ENCODE results near the gene SRA1.

The SRA1 gene

DNA sequence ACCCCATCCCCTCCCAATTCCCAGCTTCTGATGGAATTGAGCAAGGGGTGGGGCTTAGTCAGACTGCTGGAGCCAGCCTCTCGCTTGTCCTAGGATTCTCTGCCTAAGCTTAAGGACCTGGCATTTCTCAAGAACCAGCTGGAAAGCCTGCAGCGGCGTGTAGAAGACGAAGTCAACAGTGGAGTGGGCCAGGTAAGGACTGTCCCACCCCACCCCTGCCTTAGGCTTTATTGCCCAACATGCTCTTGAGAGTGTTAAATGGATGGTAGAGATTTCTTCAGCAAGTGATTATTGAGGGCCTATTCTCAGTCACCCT, 8.5 kb upstream of the SRA1 start:
- no peaks in the 10 kb centered on the region for H3K9me3 ChIP-seq (ENCODE audit: insufficient read depth, low read length)
- TF ChIP-seq EZH2phosphoT487 (IDR thresholded peaks at IDR 0.05; ENCODE audit: low read depth), result no peak
- TF ChIP-seq, protein P1, sequence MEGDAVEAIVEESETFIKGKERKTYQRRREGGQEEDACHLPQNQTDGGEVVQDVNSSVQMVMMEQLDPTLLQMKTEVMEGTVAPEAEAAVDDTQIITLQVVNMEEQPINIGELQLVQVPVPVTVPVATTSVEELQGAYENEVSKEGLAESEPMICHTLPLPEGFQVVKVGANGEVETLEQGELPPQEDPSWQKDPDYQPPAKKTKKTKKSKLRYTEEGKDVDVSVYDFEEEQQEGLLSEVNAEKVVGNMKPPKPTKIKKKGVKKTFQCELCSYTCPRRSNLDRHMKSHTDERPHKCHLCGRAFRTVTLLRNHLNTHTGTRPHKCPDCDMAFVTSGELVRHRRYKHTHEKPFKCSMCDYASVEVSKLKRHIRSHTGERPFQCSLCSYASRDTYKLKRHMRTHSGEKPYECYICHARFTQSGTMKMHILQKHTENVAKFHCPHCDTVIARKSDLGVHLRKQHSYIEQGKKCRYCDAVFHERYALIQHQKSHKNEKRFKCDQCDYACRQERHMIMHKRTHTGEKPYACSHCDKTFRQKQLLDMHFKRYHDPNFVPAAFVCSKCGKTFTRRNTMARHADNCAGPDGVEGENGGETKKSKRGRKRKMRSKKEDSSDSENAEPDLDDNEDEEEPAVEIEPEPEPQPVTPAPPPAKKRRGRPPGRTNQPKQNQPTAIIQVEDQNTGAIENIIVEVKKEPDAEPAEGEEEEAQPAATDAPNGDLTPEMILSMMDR (IDR thresholded peaks at IDR 0.05; ENCODE audit: low read depth, low read length), result no peak
- H4K20me1 ChIP-seq (ENCODE audit: insufficient read depth, low read length), result no peaks in the 10 kb centered on the region
- no peaks in the 10 kb centered on the region for H3K27me3 ChIP-seq (ENCODE audit: low read depth, low read length)
- H3K27ac ChIP-seq (ENCODE audit: low read length), result no peak overlapping the region
- H3K36me3 ChIP-seq (replicated peaks; ENCODE audit: low read depth, low read length), result no peaks in the 10 kb centered on the region
- peak overlapping the region; percentile 99 for H3K4me2 ChIP-seq (ENCODE audit: low read length)
- peak overlapping the region; percentile 100 for H3K4me3 ChIP-seq (ENCODE audit: low read length)
- H3K79me2 ChIP-seq (ENCODE audit: low read length), result peaks cover 26% of the 10 kb centered on the region
- no peak overlapping the region for H2AFZ ChIP-seq (ENCODE audit: low read depth, low read length)
- H3K4me1 ChIP-seq (ENCODE audit: low read length), result peaks cover 33% of the 10 kb centered on the region
- H3K9ac ChIP-seq (ENCODE audit: low read length), result peak overlapping the region; percentile 96; the same call in 1 of the 2 replicates

DNA sequence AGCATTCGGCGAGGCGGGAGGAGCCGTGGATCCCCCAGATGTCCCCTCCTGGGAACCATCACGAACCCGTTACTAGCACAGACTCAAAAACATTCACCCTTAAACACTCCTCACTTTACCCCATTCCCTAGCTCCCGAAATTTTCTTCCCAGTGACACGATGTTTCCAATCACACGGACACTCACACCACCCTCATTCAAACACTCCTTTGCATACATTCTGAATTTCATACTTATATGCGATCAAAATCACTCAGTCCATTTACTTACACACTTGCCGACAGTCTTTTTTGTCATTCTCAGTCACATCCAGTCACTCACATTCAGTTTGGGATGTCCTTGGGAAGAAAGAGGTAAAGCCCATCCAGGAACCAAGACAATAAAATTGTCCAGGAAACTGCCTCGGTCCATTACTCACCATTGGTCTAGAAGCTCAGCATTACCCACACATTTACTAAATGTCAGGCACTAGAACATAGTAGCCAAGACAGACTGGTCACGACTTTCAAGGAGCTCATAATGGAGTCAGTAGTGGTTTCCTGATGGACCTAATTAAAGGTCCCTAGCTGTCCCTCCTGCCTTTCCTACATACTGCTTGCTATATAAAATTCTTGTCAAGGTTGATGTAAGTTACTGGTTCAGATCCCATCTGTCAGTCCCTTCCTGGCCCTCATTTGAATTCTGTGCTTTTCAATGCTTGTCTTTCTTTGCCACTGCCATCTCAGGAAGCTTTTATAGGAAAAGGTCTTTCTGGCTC, 7.9 kb upstream of the SRA1 start:
- no peaks in the 10 kb centered on the region for H3K27me3 ChIP-seq (ENCODE audit: low read depth, low read length)
- H2AFZ ChIP-seq (ENCODE audit: low read depth, low read length), result peak overlapping the region; percentile 82; the same call in 1 of the 2 replicates
- peaks cover 26% of the 10 kb centered on the region for H3K79me2 ChIP-seq (ENCODE audit: low read length)
- H3K9ac ChIP-seq (ENCODE audit: low read length), result peak overlapping the region; percentile 96
- TF ChIP-seq, protein P1 (IDR thresholded peaks at IDR 0.05; ENCODE audit: low read depth, low read length), result no peak
- TF ChIP-seq EZH2phosphoT487 (IDR thresholded peaks at IDR 0.05; ENCODE audit: low read depth), result no peak
- no peaks in the 10 kb centered on the region for H4K20me1 ChIP-seq (ENCODE audit: insufficient read depth, low read length)
- peaks cover 33% of the 10 kb centered on the region for H3K4me1 ChIP-seq (ENCODE audit: low read length)
- peak overlapping the region; percentile 100 for H3K4me3 ChIP-seq (ENCODE audit: low read length)
- H3K27ac ChIP-seq (ENCODE audit: low read length), result peak overlapping the region; percentile 47
- no peaks in the 10 kb centered on the region for H3K36me3 ChIP-seq (replicated peaks; ENCODE audit: low read depth, low read length)
- H3K9me3 ChIP-seq (ENCODE audit: insufficient read depth, low read length), result no peaks in the 10 kb centered on the region
- H3K4me2 ChIP-seq (ENCODE audit: low read length), result peak overlapping the region; percentile 99

DNA sequence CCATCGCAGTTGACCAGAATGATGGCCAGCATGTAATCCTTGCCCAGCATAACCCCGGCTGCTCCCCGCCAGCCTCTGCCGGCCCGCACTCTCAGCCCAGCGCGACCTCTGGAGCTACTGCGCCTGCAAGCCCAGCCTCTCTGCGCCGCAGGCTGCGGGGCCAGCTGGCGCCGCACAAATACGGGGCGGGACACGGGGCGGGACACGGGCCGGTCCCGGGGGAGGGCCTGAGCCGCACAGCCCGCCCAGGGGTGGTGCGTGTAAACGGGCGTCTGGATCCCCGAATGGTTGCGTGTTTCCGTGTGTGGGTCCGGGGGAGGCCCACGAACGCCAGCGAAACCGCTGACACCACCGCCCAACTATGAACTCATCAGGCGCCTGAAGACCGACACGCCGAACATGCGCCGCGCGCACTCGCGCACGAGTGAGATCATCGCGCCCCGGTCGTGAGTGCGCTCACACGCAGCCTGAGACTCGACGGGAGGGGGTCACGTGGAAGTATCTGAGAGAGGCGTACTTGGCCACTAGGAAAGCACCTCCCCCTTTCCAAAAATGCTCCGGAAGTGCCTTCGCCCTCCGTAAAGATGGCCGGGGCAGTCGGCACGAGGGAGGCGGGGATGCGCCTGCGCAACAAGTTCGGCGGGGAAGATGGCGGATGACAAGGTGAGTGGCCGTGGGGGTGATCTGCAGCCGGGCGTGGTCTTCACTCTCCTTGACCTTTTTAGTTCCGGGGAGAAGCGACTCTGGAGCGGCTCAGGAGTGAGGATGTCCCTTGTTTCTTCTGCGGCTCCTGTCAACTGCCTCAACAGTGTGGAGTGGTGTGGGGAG, 7.1 kb upstream of the SRA1 start, which contains the start of the genes APBB3 and SLC35A4:
Gene APBB3 (minus strand): TSS at position 403 of the 828 bp plus-strand sequence. CDS start 353 bp downstream, at position 50.
Gene SLC35A4 (plus strand): TSS at position 633 of the 828 bp plus-strand sequence. CDS start 2,342 bp downstream, outside the sequence.
- H3K9me3 ChIP-seq (ENCODE audit: insufficient read depth, low read length), result no peaks in the 10 kb centered on the region
- peak within 1 kb of the TSS; percentile 99 for H3K4me2 ChIP-seq (ENCODE audit: low read length)
- H3K36me3 ChIP-seq (replicated peaks; ENCODE audit: low read depth, low read length), result no peaks in the 10 kb centered on the region
- TF ChIP-seq, protein P1 (IDR thresholded peaks at IDR 0.05; ENCODE audit: low read depth, low read length), result no peak
- TF ChIP-seq EZH2phosphoT487 (IDR thresholded peaks at IDR 0.05; ENCODE audit: low read depth), result no peak
- H3K9ac ChIP-seq (ENCODE audit: low read length), result peak within 1 kb of the TSS; percentile 96
- peak within 1 kb of the TSS; percentile 82; the same call in 1 of the 2 replicates for H2AFZ ChIP-seq (ENCODE audit: low read depth, low read length)
- no peaks in the 10 kb centered on the region for H3K27me3 ChIP-seq (ENCODE audit: low read depth, low read length)
- H3K27ac ChIP-seq (ENCODE audit: low read length), result peak within 1 kb of the TSS; percentile 60
- no peaks in the 10 kb centered on the region for H4K20me1 ChIP-seq (ENCODE audit: insufficient read depth, low read length)
- peaks cover 28% of the 10 kb centered on the region for H3K4me1 ChIP-seq (ENCODE audit: low read length)
- peak within 1 kb of the TSS; percentile 100 for H3K4me3 ChIP-seq (ENCODE audit: low read length)
- peaks cover 26% of the 10 kb centered on the region for H3K79me2 ChIP-seq (ENCODE audit: low read length)

DNA sequence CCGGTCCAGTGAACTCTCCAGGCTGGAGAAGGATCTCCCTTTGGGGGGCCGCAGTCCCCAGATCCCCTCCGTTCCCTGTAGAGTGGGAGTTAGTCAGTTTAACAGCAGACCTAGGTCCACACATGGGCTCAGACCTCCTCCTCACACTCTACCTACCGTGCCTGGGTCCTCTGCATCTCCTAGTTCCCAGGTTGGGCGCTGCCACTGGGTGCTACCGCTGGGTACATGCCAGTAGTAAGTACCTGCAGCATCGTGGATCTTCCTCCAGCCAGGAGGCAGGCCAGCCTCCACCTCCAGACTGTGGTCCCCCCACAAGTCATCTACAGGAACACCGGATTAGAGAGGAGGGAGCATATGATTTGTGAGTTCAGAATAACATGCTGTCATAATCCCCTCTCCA, 6.3 kb upstream of the SRA1 start:
- H3K79me2 ChIP-seq (ENCODE audit: low read length), result peaks cover 26% of the 10 kb centered on the region
- no peak overlapping the region for H2AFZ ChIP-seq (ENCODE audit: low read depth, low read length)
- no peaks in the 10 kb centered on the region for H3K36me3 ChIP-seq (replicated peaks; ENCODE audit: low read depth, low read length)
- H3K9me3 ChIP-seq (ENCODE audit: insufficient read depth, low read length), result no peaks in the 10 kb centered on the region
- H3K9ac ChIP-seq (ENCODE audit: low read length), result peak overlapping the region; percentile 96
- no peak for TF ChIP-seq EZH2phosphoT487 (IDR thresholded peaks at IDR 0.05; ENCODE audit: low read depth)
- TF ChIP-seq, protein P1 (IDR thresholded peaks at IDR 0.05; ENCODE audit: low read depth, low read length), result no peak
- no peak overlapping the region for H3K27ac ChIP-seq (ENCODE audit: low read length)
- H3K4me2 ChIP-seq (ENCODE audit: low read length), result peak overlapping the region; percentile 88
- H3K4me3 ChIP-seq (ENCODE audit: low read length), result peak overlapping the region; percentile 100
- H4K20me1 ChIP-seq (ENCODE audit: insufficient read depth, low read length), result no peaks in the 10 kb centered on the region
- H3K27me3 ChIP-seq (ENCODE audit: low read depth, low read length), result no peaks in the 10 kb centered on the region
- peaks cover 20% of the 10 kb centered on the region for H3K4me1 ChIP-seq (ENCODE audit: low read length)

Data from OCI-LY3 (cell line).